Mesangial cell (primary cell): Measurements from ENCODE around the gene SRRM5. TPM values are rescaled to one million over a fixed set of nuclear protein-coding genes. Genes with fewer than 3 reads are reported as not detected.

ENCODE experiments used
- total RNA-seq: library from RNA; depleted of rRNA; stranded (reverse); fragments of >200 nt; gene quantifications from 2 replicates; pipeline ENCODE4 v1.2.3, GENCODE V29; 2015

SRRM5 gene
- 0.16 and 0.25 TPM in 2 replicates for total RNA-seq

GRCh38 chr19:43611788-43612187 lies at the start of gene SRRM5:
SRRM5 (plus strand) TSS chr19:43612088; CDS start chr19:43612122, 34 bp downstream.

GRCh38 chr19:43575156-43575950 lies 36.5 kb upstream of the SRRM5 start, which contains the start of the genes PINLYP and XRCC1:
PINLYP (plus strand) TSS chr19:43575801; CDS start chr19:43577192, 1,391 bp downstream.
XRCC1 (minus strand) TSS chr19:43575527; CDS start chr19:43575458, 69 bp downstream.

GRCh38 chr19:43595999-43596841 lies 15.7 kb upstream of the SRRM5 start, which contains the start of the genes IRGQ and ZNF576:
IRGQ (minus strand) TSS chr19:43596134; CDS start chr19:43595338, 796 bp downstream.
ZNF576 (plus strand) TSS chr19:43596595; CDS start chr19:43597109, 514 bp downstream.

GRCh38 chr19:43619262-43620060 lies 7.6 kb downstream of the SRRM5 start, which contains the start of gene ZNF428:
ZNF428 (minus strand) TSS chr19:43619629; CDS start chr19:43614304, 5,325 bp downstream.

GRCh38 chr19:43639519-43640423 lies 27.9 kb downstream of the SRRM5 start, which contains the start of gene CADM4:
CADM4 (minus strand) TSS chr19:43639850; CDS start chr19:43639790, 60 bp downstream.

Other genes starting within 250 kb of the SRRM5 start
- not detected in 2 replicates for gene TEX101, start 197.2 kb upstream of the SRRM5 start, total RNA-seq
- gene LYPD3, start 146.5 kb upstream of the SRRM5 start, total RNA-seq, result 0.38 TPM in 1 of 2 replicates, not detected in the other
- 4.1 and 6.3 TPM in 2 replicates for gene PHLDB3, start 107.3 kb upstream of the SRRM5 start, total RNA-seq
- 61.3 and 106 TPM in 2 replicates for gene ETHE1, start 84.9 kb upstream of the SRRM5 start, total RNA-seq
- 0.16 and 0.76 TPM in 2 replicates for gene ZNF575, start 78.9 kb upstream of the SRRM5 start, total RNA-seq
- 34.4 and 45.0 TPM in 2 replicates for gene XRCC1, start 36.6 kb upstream of the SRRM5 start, total RNA-seq
- gene PINLYP, start 36.3 kb upstream of the SRRM5 start, total RNA-seq, result 1.3 and 4.6 TPM in 2 replicates
- 19.4 and 26.5 TPM in 2 replicates for gene IRGQ, start 16.0 kb upstream of the SRRM5 start, total RNA-seq
- gene ZNF576, start 15.5 kb upstream of the SRRM5 start, total RNA-seq, result 8.9 and 16.0 TPM in 2 replicates
- 45.3 and 73.3 TPM in 2 replicates for gene ZNF428, start 7.5 kb downstream of the SRRM5 start, total RNA-seq
- gene CADM4, start 27.8 kb downstream of the SRRM5 start, total RNA-seq, result 24.4 and 39.2 TPM in 2 replicates
- 40.7 and 139 TPM in 2 replicates for gene PLAUR, start 58.1 kb downstream of the SRRM5 start, total RNA-seq
- gene IRGC, start 104.0 kb downstream of the SRRM5 start, total RNA-seq, result not detected in 2 replicates
- 15.2 and 17.7 TPM in 2 replicates for gene SMG9, start 142.9 kb downstream of the SRRM5 start, total RNA-seq
- 0.81 and 3.0 TPM in 2 replicates for gene KCNN4, start 168.9 kb downstream of the SRRM5 start, total RNA-seq
- 0.13 and 0.33 TPM in 2 replicates for gene LYPD5, start 190.4 kb downstream of the SRRM5 start, total RNA-seq
- 2.1 and 3.0 TPM in 2 replicates for gene ZNF283, start 215.2 kb downstream of the SRRM5 start, total RNA-seq